K562 (cell line): ENCODE results near the gene LILRA5. TPM values are rescaled to one million over a fixed set of nuclear protein-coding genes. Genes with fewer than 3 reads are reported as not detected.

Experiments used
- ATAC-seq: fragments of 200-7000 bp; cut with Tn5 transposase; 3 replicates; pipeline ENCODE4 v1.9.1; 2020; ENCODE audit warnings: moderate library complexity
- BruUV-seq: library from RNA; stranded (reverse); fragments of 400-500 nt; replicated peaks from 2 replicates; lab custom pipeline; 2021; lab: Mats Ljungman, UMichigan
- CTCF ChIA-PET: fragments of 300-600 bp; formaldehyde crosslinking; extraction: SDS; loops from one replicate; lab custom pipeline; 2021; ENCODE audit warnings: low intra/inter-chr PET ratio; lab: Yijun Ruan, JAX
- POLR2A ChIA-PET: fragments of 300-600, 350-650 bp; sonication (Branson Sonifier 250); formaldehyde crosslinking; extraction: SDS; loops from one replicate; lab custom pipeline; 2021; ENCODE audit warnings: antibody characterized with exemption, inconsistent platforms; lab: Yijun Ruan, JAX
- DNase-seq, 4 experiments: peaks; one replicate each; pipeline versions ENCODE4 v3.0.0 to v3.0.0-alpha.2; 2011 to 2018; ENCODE audit warnings: low spot score in 3 of 4, mixed read lengths in 3 of 4; ENCODE audit errors: extremely low read depth in 1 of 4
- FAIRE-seq: peaks from 2 replicates; lab custom pipeline; 2011; peaks lifted over from hg19 to GRCh38; lab: Jason Lieb, UNC
- H2AFZ ChIP-seq: 2 replicates; pipeline ENCODE4 v1.6.0; 2011; ENCODE audit warnings: low read depth, low read length, control low read depth, inconsistent platforms
- H3K27ac ChIP-seq: fragments of 200-600 bp; 3 replicates; pipeline ENCODE4 v1.8.0; 2011; ENCODE audit warnings: low read depth, mild to moderate bottlenecking, control low read depth, inconsistent platforms, low read length, moderate library complexity, mixed read lengths; ENCODE audit errors: extremely low read depth
- H3K27me3 ChIP-seq, 2 experiments: fragments of 300-600 bp in 1 of 2; 2 replicates in 1 of 2; 3 replicates in 1 of 2; pipeline versions ENCODE4 v1.6.0 to v1.8.0; 2011; ENCODE audit warnings: inconsistent platforms in 2 of 2, low read length in 2 of 2, mild to moderate bottlenecking in 1 of 2, mixed read lengths in 1 of 2, moderate library complexity in 1 of 2; ENCODE audit not compliant: control insufficient read depth in 2 of 2, insufficient read depth in 2 of 2
- H3K36me3 ChIP-seq: fragments of 300-600 bp; 3 replicates; pipeline ENCODE4 v1.8.0; 2011; ENCODE audit warnings: mild to moderate bottlenecking, low read length, inconsistent platforms; ENCODE audit not compliant: control insufficient read depth, insufficient read depth
- H3K4me1 ChIP-seq, 2 experiments: fragments of 200-600 bp in 1 of 2; replicated peaks in 1 of 2; 2 replicates in 1 of 2; 3 replicates in 1 of 2; pipeline versions ENCODE4 v1.5.1 to v1.8.0; 2011; ENCODE audit warnings: inconsistent platforms in 2 of 2, low read length in 2 of 2, mild to moderate bottlenecking in 1 of 2, mixed read lengths in 1 of 2, moderate library complexity in 1 of 2; ENCODE audit not compliant: control insufficient read depth in 2 of 2, insufficient read depth in 2 of 2
- H3K4me2 ChIP-seq: 2 replicates; pipeline ENCODE4 v1.6.1; 2011; ENCODE audit warnings: low read length, control low read depth, inconsistent platforms, mixed read lengths; ENCODE audit not compliant: insufficient read depth
- H3K4me3 ChIP-seq: fragments of 200-600 bp; sonication (generic), shearing (Covaris generic); 2 replicates; pipeline ENCODE4 v1.5.1; 2016; ENCODE audit warnings: control low read depth, inconsistent platforms
- H3K79me2 ChIP-seq: fragments of 200-600 bp; 3 replicates; pipeline ENCODE4 v1.8.0; 2011; ENCODE audit warnings: low read length, inconsistent platforms; ENCODE audit not compliant: control insufficient read depth, insufficient read depth
- H3K9ac ChIP-seq, 2 experiments: 2 replicates each; pipeline versions ENCODE4 v1.6.0 to v1.6.1; 2011; ENCODE audit warnings: low read depth in 2 of 2, low read length in 2 of 2, control low read depth in 1 of 2, inconsistent platforms in 1 of 2, mild to moderate bottlenecking in 1 of 2, mixed read lengths in 1 of 2; ENCODE audit not compliant: insufficient read depth in 1 of 2
- H3K9me1 ChIP-seq: one replicate; pipeline ENCODE4 v1.6.0; 2011; ENCODE audit warnings: inconsistent platforms, mild to moderate bottlenecking, low read length, moderate library complexity; ENCODE audit not compliant: control insufficient read depth, insufficient read depth
- H3K9me3 ChIP-seq: replicated peaks from 2 replicates; pipeline ENCODE4 v1.5.1; 2011; ENCODE audit warnings: low read depth, low read length, inconsistent platforms; ENCODE audit not compliant: control insufficient read depth, insufficient read depth
- H4K20me1 ChIP-seq: replicated peaks from 2 replicates; pipeline ENCODE4 v1.6.1; 2011; ENCODE audit warnings: low read length, inconsistent platforms, mixed read lengths; ENCODE audit not compliant: control insufficient read depth, insufficient read depth
- HDGF ChIP-seq: fragments of 450-650 bp; IDR thresholded peaks from 2 replicates; pipeline ENCODE4 v1.6.1; 2016
- NELFE ChIP-seq: IDR thresholded peaks from 2 replicates; pipeline ENCODE4 v1.6.1; 2011; ENCODE audit warnings: mild to moderate bottlenecking; ENCODE audit not compliant: insufficient read depth, insufficient read length
- NEUROD1 ChIP-seq: fragments of 150-350 bp; IDR thresholded peaks from 2 replicates; pipeline ENCODE4 v1.6.1; 2014; ENCODE audit warnings: borderline replicate concordance, low read length, low read depth; ENCODE audit not compliant: partially characterized antibody
- RBFOX2 ChIP-seq: fragments of 200-400 bp; formaldehyde crosslinking; IDR thresholded peaks from 2 replicates; pipeline ENCODE4 v1.6.1; 2017; ENCODE audit warnings: low read depth, mild to moderate bottlenecking, low read length, moderate library complexity
- ZFP1 ChIP-seq: fragments of 450-650 bp; formaldehyde crosslinking; IDR thresholded peaks from 2 replicates; pipeline ENCODE4 v1.4.0; 2020; ENCODE audit warnings: mild to moderate bottlenecking, mixed read lengths
- WGBS: fragments of 100-300 bp; shearing (Covaris generic); methylation state at CpG from one replicate; pipeline ENCODE4 v1.1.6; 2016; ENCODE audit warnings: low coverage, mixed read lengths; ENCODE audit not compliant: insufficient coverage; ENCODE audit errors: missing lambda C conversion rate; 5-methylcytosine and 5-hydroxymethylcytosine counted together
- in situ Hi-C: fragments of 300-500 bp; cut with MboI; formaldehyde crosslinking; loops from 4 replicates; pipeline ENCODE4 v1.15.0; 2018; ENCODE audit warnings: inconsistent platforms, mixed read lengths
- intact Hi-C: fragments of 100-400 bp; cut with micrococcal nuclease; formaldehyde crosslinking; loops from 2 replicates; pipeline ENCODE4 v1.14.2; 2022
- polyA plus RNA-seq, 8 experiments: library from polyadenylated mRNA; depleted of rRNA in 4 of 8; stranded (reverse) in 5 of 8; unstranded in 3 of 8; fragments of >200 nt; fragmentation: Nextera tagmentation in 2 of 8; fragmentation: Illumina TruSeq in 1 of 8; extraction: Ambion mirVana in 2 of 8; extraction: Trizol in 1 of 8; gene quantifications; 2 replicates each; pipeline versions ENCODE4 v1.2.1 to v1.2.3, GENCODE V29; 2011 to 2014; ENCODE audit warnings: inconsistent platforms in 1 of 8, missing spikeins in 1 of 8
- total RNA-seq, 7 experiments: library from RNA; depleted of rRNA in 6 of 7; stranded (reverse); fragments of >200 nt in 6 of 7; fragmentation: Illumina TruSeq in 2 of 7; extraction: Trizol in 2 of 7; gene quantifications; 2 replicates each; pipeline versions ENCODE4 v1.2.1 to v1.2.3, GENCODE V29; 2011 to 2021; ENCODE audit warnings: low replicate concordance in 1 of 7
- TF ChIP-seq, protein P1 (sequence below): fragments of 450-650 bp; IDR thresholded peaks from 2 replicates; pipeline ENCODE4 v1.6.1; 2016; ENCODE audit warnings: mild to moderate bottlenecking
- TF ChIP-seq, protein P2 (sequence below): IDR thresholded peaks from 2 replicates; pipeline ENCODE4 v1.6.1; 2014; ENCODE audit warnings: antibody characterized with exemption

LILRA5 gene
- total and polyA plus RNA-seq, 9 of the 15 experiments (the other 6 are each of a cell fraction or from before 2014, with no cell fraction given): not detected

DNA sequence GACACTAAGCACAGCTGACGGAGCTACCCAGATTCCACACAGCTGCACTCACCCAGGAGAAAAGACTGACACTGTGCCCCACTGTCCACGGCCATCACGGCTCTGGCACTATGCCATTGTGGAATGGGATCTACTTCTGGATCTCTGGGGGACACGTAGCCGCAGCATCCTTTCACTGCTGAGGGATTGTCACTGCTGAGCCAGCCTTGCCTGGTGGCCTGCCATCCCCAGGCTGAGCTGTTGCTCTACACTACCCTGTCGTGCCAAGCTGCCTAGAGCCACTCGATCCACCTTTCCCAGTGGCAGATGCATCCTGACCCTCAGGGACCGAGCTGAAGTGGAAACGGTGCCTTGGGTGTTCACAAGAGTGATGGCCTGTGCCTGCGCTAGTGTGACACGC is 50.9 kb downstream of the LILRA5 start:
- Histone ChIP-seq H3K9ac (no peak overlapping the region; a peak in 1 of 4 replicates), H3K27me3 (peaks cover 24 to 43% of the 10 kb centered on the region in 2 experiments), H3K79me2 (no peaks in the 10 kb centered on the region), H2AFZ (no peak overlapping the region), H3K4me2 (no peak overlapping the region), H3K4me1 (no peaks in the 10 kb centered on the region), H4K20me1 (peaks cover 9% of the 10 kb centered on the region), H3K9me3 (no peaks in the 10 kb centered on the region), H3K36me3 (no peaks in the 10 kb centered on the region), H3K4me3 (no peak overlapping the region), H3K27ac (no peak overlapping the region), H3K9me1 (no peaks in the 10 kb centered on the region)
- DNase-seq (no peak), FAIRE-seq (no peak), ATAC-seq (no peak)
- 6% methylated on average over 11 of the region's 11 CpGs for WGBS
- CTCF ChIA-PET: no interaction called here
- no peak for TF ChIP-seq ZFP1 (CRISPR knock-in tag)
- no peak for TF ChIP-seq RBFOX2
- TF ChIP-seq HDGF: no peak
- TF ChIP-seq, protein P1, sequence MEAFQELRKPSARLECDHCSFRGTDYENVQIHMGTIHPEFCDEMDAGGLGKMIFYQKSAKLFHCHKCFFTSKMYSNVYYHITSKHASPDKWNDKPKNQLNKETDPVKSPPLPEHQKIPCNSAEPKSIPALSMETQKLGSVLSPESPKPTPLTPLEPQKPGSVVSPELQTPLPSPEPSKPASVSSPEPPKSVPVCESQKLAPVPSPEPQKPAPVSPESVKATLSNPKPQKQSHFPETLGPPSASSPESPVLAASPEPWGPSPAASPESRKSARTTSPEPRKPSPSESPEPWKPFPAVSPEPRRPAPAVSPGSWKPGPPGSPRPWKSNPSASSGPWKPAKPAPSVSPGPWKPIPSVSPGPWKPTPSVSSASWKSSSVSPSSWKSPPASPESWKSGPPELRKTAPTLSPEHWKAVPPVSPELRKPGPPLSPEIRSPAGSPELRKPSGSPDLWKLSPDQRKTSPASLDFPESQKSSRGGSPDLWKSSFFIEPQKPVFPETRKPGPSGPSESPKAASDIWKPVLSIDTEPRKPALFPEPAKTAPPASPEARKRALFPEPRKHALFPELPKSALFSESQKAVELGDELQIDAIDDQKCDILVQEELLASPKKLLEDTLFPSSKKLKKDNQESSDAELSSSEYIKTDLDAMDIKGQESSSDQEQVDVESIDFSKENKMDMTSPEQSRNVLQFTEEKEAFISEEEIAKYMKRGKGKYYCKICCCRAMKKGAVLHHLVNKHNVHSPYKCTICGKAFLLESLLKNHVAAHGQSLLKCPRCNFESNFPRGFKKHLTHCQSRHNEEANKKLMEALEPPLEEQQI: no peak
- TF ChIP-seq NEUROD1: no peak
- TF ChIP-seq, protein P2, sequence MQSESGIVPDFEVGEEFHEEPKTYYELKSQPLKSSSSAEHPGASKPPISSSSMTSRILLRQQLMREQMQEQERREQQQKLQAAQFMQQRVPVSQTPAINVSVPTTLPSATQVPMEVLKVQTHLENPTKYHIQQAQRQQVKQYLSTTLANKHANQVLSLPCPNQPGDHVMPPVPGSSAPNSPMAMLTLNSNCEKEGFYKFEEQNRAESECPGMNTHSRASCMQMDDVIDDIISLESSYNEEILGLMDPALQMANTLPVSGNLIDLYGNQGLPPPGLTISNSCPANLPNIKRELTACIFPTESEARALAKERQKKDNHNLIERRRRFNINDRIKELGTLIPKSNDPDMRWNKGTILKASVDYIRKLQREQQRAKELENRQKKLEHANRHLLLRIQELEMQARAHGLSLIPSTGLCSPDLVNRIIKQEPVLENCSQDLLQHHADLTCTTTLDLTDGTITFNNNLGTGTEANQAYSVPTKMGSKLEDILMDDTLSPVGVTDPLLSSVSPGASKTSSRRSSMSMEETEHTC: no peak
- TF ChIP-seq NELFE: no peak
- POLR2A ChIA-PET: interaction anchor here (0.5 kb wide), 1 partner anchor 55 kb away, joined by 4 read pairs; no protein-coding TSS in a partner anchor
- BruUV-seq: no TSS peak
- in situ Hi-C loops: no loop called here
- intact Hi-C loops: no loop called here
